ENCODE results near the gene INTS1.

INTS1 gene

GRCh38 chr7:1541431-1542162 lies 37.4 kb upstream of the INTS1 start:
- DNase-seq, result no peak

- DNase-seq, result no peak
These were observed 36.6 kb upstream of the INTS1 start for GRCh38 chr7:1540776-1541271.

GRCh38 chr7:1539882-1540775 lies 35.9 kb upstream of the INTS1 start:
- peak; percentile 21 for DNase-seq

- DNase-seq, result peak; percentile 46
These were observed 35.1 kb upstream of the INTS1 start for GRCh38 chr7:1539181-1539881.

GRCh38 chr7:1538544-1539180 lies 34.5 kb upstream of the INTS1 start:
- DNase-seq, result peak; percentile 28

GRCh38 chr7:1537535-1538412 lies 33.6 kb upstream of the INTS1 start:
- DNase-seq, result peak; percentile 90

GRCh38 chr7:1536743-1537534 lies 32.8 kb upstream of the INTS1 start:
- peak; percentile 96 for DNase-seq

- DNase-seq, result peak; percentile 24
These were observed 32.2 kb upstream of the INTS1 start for GRCh38 chr7:1536455-1536742.

GRCh38 chr7:1535701-1536454 lies 31.7 kb upstream of the INTS1 start:
- DNase-seq, result peak; percentile 23

- DNase-seq, result peak; percentile 22
These were observed 30.9 kb upstream of the INTS1 start for GRCh38 chr7:1535100-1535458.

GRCh38 chr7:1534330-1535099 lies 30.3 kb upstream of the INTS1 start:
- DNase-seq, result peak; percentile 28

GRCh38 chr7:1533547-1534329 lies 29.5 kb upstream of the INTS1 start:
- DNase-seq, result peak; percentile 45

- DNase-seq, result no peak
These were observed 29.0 kb upstream of the INTS1 start for GRCh38 chr7:1533255-1533546.

- DNase-seq, result peak; percentile 73
These were observed 28.5 kb upstream of the INTS1 start for GRCh38 chr7:1532456-1533254.

GRCh38 chr7:1531979-1532455 lies 27.8 kb upstream of the INTS1 start:
- DNase-seq, result no peak

- peak; percentile 46 for DNase-seq
These were observed 27.2 kb upstream of the INTS1 start for GRCh38 chr7:1531263-1531978.

GRCh38 chr7:1530946-1531262 lies 26.7 kb upstream of the INTS1 start:
- DNase-seq, result no peak

Data from right hindlimb (tissue), 1 donor.